ENCODE data around the gene ENTPD6.

Gene ENTPD6

GRCh38 chr20:25213566-25214425 is 18.3 kb downstream of the ENTPD6 start:
- Mint-ChIP-seq H3K36me3 (ENCODE audit: low read depth) (peaks cover 41% of the 10 kb centered on the region), H3K27ac (no peak overlapping the region), H3K4me3 (no peak overlapping the region), H3K27me3 (ENCODE audit: low read depth) (no peaks in the 10 kb centered on the region), H3K9me3 (no peaks in the 10 kb centered on the region), H3K4me1 (no peaks in the 10 kb centered on the region)
- TF ChIP-seq CTCF (IDR thresholded peaks at IDR 0.05; ENCODE audit: unreplicated experiment in 3 of 3), result no peak

GRCh38 chr20:25214426-25214790 is 18.9 kb downstream of the ENTPD6 start:
- TF ChIP-seq CTCF (IDR thresholded peaks at IDR 0.05; ENCODE audit: unreplicated experiment in 3 of 3), result no peak
- H3K4me1 Mint-ChIP-seq, result no peaks in the 10 kb centered on the region
- H3K4me3 Mint-ChIP-seq, result no peak overlapping the region
- H3K27ac Mint-ChIP-seq, result no peak overlapping the region
- no peaks in the 10 kb centered on the region for H3K9me3 Mint-ChIP-seq
- H3K27me3 Mint-ChIP-seq (ENCODE audit: low read depth), result no peaks in the 10 kb centered on the region
- peaks cover 41% of the 10 kb centered on the region for H3K36me3 Mint-ChIP-seq (ENCODE audit: low read depth)

GRCh38 chr20:25214819-25215218 is 19.3 kb downstream of the ENTPD6 start:
- Mint-ChIP-seq H3K27me3 (ENCODE audit: low read depth) (no peaks in the 10 kb centered on the region), H3K27ac (no peak overlapping the region), H3K4me1 (no peaks in the 10 kb centered on the region), H3K4me3 (no peak overlapping the region), H3K36me3 (ENCODE audit: low read depth) (peaks cover 39% of the 10 kb centered on the region), H3K9me3 (no peaks in the 10 kb centered on the region)
- TF ChIP-seq CTCF (IDR thresholded peaks at IDR 0.05; ENCODE audit: unreplicated experiment in 3 of 3), result no peak

- Mint-ChIP-seq H3K4me3 (no peak overlapping the region), H3K27me3 (ENCODE audit: low read depth) (no peaks in the 10 kb centered on the region), H3K27ac (no peak overlapping the region), H3K9me3 (no peaks in the 10 kb centered on the region), H3K36me3 (ENCODE audit: low read depth) (peaks cover 36% of the 10 kb centered on the region), H3K4me1 (no peaks in the 10 kb centered on the region)
- TF ChIP-seq CTCF (IDR thresholded peaks at IDR 0.05; ENCODE audit: unreplicated experiment in 3 of 3), result no peak
These were observed 20.0 kb downstream of the ENTPD6 start for GRCh38 chr20:25215521-25215920.

GRCh38 chr20:25216199-25216945 is 20.9 kb downstream of the ENTPD6 start:
- no peaks in the 10 kb centered on the region for H3K4me1 Mint-ChIP-seq
- H3K4me3 Mint-ChIP-seq, result no peak overlapping the region
- no peaks in the 10 kb centered on the region for H3K27me3 Mint-ChIP-seq (ENCODE audit: low read depth)
- peaks cover 34% of the 10 kb centered on the region for H3K36me3 Mint-ChIP-seq (ENCODE audit: low read depth)
- TF ChIP-seq CTCF (IDR thresholded peaks at IDR 0.05; ENCODE audit: unreplicated experiment in 3 of 3), result no peak
- H3K27ac Mint-ChIP-seq, result no peak overlapping the region
- H3K9me3 Mint-ChIP-seq, result no peaks in the 10 kb centered on the region

Data from nephron (organoid).